KMS-11 (cell line): ENCODE data around the gene XPC.

Source experiments
- H2AFZ ChIP-seq: fragments of 200-600 bp; sonication (generic); 2 replicates; pipeline ENCODE4 v1.6.1; 2016; ENCODE audit warnings: antibody characterized with exemption, mixed run types, low read depth
- H3K27ac ChIP-seq: fragments of 200-600 bp; sonication (generic); 2 replicates; pipeline ENCODE4 v1.6.1; 2016; ENCODE audit warnings: mild to moderate bottlenecking, mixed run types
- H3K27me3 ChIP-seq: fragments of 200-600 bp; sonication (generic); 2 replicates; pipeline ENCODE4 v1.6.1; 2017; ENCODE audit warnings: mild to moderate bottlenecking, low read depth, mixed run types, moderate library complexity; ENCODE audit not compliant: insufficient read depth
- H3K36me3 ChIP-seq: fragments of 200-600 bp; sonication (generic); 2 replicates; pipeline ENCODE4 v1.6.1; 2017; ENCODE audit warnings: mild to moderate bottlenecking, mixed run types; ENCODE audit not compliant: insufficient read depth
- H3K4me1 ChIP-seq: fragments of 200-600 bp; sonication (generic); 2 replicates; pipeline ENCODE4 v1.6.1; 2016; ENCODE audit warnings: mild to moderate bottlenecking, low read depth, mixed run types; ENCODE audit not compliant: poor library complexity, severe bottlenecking
- H3K4me2 ChIP-seq: fragments of 200-600 bp; sonication (generic); 2 replicates; pipeline ENCODE4 v1.7.0; 2016; ENCODE audit warnings: mild to moderate bottlenecking, mixed run types
- H3K4me3 ChIP-seq: fragments of 200-600 bp; sonication (generic); IDR thresholded peaks from 2 replicates; pipeline ENCODE4 v1.6.1; 2017; ENCODE audit warnings: low read depth, low read length, mixed read lengths; ENCODE audit not compliant: insufficient read depth
- H3K79me2 ChIP-seq: fragments of 200-600 bp; sonication (generic); 2 replicates; pipeline ENCODE4 v1.6.1; 2016; ENCODE audit warnings: low read depth, mixed run types; ENCODE audit not compliant: insufficient read depth
- H3K9ac ChIP-seq: fragments of 200-600 bp; sonication (generic); 2 replicates; pipeline ENCODE4 v1.6.1; 2016; ENCODE audit warnings: mild to moderate bottlenecking, mixed run types
- H4K20me1 ChIP-seq: fragments of 200-600 bp; sonication (generic); 2 replicates; pipeline ENCODE4 v1.6.1; 2016; ENCODE audit warnings: mild to moderate bottlenecking, mixed run types; ENCODE audit not compliant: insufficient read depth
- CTCF ChIP-seq: fragments of 200-600 bp; sonication (generic); conservative IDR thresholded peaks from 2 replicates; pipeline ENCODE4 v1.6.1; 2017; ENCODE audit warnings: low read depth, mild to moderate bottlenecking, antibody characterized with exemption, low read length, moderate library complexity, mixed read lengths

The XPC gene

DNA sequence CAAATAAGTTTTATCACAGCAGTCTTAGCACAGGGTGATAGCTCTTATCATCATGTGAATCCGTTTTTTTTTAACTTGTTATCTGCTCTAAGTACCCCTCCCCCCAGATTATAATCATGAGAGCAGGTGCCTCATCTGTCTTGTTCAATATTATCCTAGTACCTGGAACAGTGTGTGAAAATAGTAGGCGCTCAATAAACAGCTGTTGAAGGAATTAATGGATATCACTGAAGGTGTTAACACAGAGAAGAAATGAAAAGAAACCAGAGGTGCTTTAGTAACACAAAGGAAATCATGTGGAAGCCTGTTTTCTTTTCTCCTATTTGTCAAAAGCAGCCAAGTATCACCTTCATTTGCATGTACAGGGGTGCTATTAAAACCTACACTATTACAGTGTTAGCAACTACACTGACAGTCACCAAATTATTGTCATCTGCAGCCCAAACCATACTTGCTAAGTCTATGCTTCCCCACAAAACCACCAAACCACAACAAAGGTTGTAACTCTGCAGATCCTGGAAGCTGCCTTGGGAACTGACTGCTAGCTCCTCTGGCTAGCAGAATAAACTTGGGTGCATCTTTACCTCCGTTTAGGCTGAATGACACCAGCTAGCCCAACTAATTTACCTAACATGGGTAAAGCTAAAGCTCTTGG, 2.9 kb downstream of the XPC start:
- H3K27me3 ChIP-seq = no peaks in the 10 kb centered on the region
- H3K27ac ChIP-seq = peak overlapping the region; percentile 34; the same call in 1 of the 2 replicates
- H2AFZ ChIP-seq = no peak overlapping the region
- TF ChIP-seq CTCF = no peak
- H3K4me3 ChIP-seq = peak overlapping the region; percentile 30
- no peaks in the 10 kb centered on the region for H4K20me1 ChIP-seq
- H3K79me2 ChIP-seq = peaks cover 21% of the 10 kb centered on the region
- H3K4me1 ChIP-seq = peaks cover 52% of the 10 kb centered on the region
- H3K9ac ChIP-seq = no peak overlapping the region
- H3K36me3 ChIP-seq = no peaks in the 10 kb centered on the region
- peak overlapping the region; percentile 71 for H3K4me2 ChIP-seq

DNA sequence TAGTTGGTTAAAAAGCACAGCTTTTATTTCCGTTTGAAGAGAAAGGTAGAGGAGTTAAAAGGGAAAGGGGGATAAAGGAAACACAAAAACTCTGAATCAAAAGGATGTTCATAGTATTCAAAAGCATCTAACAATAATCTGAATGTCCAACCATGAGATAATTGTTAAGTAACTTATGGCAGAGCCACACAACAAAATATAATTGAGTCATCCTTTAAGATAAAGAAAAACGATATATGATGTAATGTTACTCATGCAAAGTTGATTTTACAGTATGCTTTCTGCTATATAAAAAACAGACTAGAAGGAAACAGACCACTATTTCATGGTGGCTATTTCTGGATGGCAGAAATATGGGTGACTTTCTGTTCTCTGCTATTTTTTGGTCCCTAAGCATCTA, 3.9 kb downstream of the XPC start:
- no peak for TF ChIP-seq CTCF
- Histone ChIP-seq H3K4me3 (no peak overlapping the region), H3K4me2 (peak overlapping the region; percentile 71), H3K4me1 (peaks cover 57% of the 10 kb centered on the region), H3K79me2 (peaks cover 16% of the 10 kb centered on the region), H2AFZ (no peak overlapping the region), H3K36me3 (no peaks in the 10 kb centered on the region), H3K27ac (no peak overlapping the region), H4K20me1 (no peaks in the 10 kb centered on the region), H3K27me3 (no peaks in the 10 kb centered on the region), H3K9ac (no peak overlapping the region)

DNA sequence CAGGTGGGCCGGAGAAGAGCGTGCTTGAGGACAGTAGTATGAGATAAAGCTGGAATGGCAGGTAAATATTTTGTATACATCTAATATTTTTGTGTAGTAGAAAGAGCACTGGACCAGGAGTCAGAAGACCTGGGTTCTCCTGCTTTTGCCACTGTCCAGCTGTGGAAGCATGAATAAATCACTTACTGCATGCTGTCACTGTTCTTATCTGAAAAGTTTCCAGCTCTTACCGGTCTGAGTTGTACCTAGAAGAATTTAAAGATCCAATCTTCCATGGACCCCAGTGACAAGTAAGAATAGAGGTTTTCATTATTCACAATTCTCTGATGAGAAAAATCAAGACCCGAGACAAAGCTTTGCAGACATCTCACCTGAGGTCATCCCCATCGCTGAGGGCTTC, 5.9 kb downstream of the XPC start:
- Histone ChIP-seq H3K36me3 (no peaks in the 10 kb centered on the region), H3K4me1 (peaks cover 55% of the 10 kb centered on the region), H3K4me2 (no peak overlapping the region), H3K79me2 (peaks cover 9% of the 10 kb centered on the region; the same call in 1 of the 2 replicates), H3K9ac (no peak overlapping the region), H4K20me1 (no peaks in the 10 kb centered on the region), H3K27ac (no peak overlapping the region), H3K4me3 (no peak overlapping the region), H2AFZ (no peak overlapping the region), H3K27me3 (no peaks in the 10 kb centered on the region)
- no peak for TF ChIP-seq CTCF

DNA sequence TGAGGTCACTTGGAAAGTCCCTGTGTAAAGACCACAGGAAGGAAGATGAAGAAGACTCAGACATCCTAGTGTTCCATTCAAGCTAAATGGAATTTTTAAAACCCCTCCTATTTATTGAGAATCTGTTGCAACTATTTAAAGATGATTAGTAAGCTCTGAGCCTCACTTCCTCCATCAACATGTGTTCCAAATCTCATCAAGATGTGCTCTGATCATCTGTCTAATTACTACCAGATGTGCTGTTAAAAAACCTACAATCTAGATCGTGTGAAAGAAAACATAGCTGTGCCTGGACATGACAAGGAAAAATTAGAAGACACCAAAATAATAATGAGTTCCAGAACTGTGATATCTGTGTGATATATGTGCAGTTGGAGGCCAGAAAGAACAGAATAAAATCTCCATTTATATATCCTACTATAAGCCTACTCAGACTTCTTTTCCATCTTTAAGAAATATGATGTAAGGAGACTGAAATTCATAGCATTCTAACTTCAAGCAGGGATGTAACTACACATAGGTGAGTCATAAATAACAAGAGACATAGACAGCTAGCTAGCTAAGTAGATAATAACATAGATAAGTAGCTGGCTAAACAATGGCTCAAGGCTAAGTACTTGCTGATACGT, 7.8 kb downstream of the XPC start:
- Histone ChIP-seq H3K9ac (no peak overlapping the region), H3K4me2 (no peak overlapping the region), H3K4me3 (no peak overlapping the region), H3K27me3 (no peaks in the 10 kb centered on the region), H3K4me1 (peaks cover 37% of the 10 kb centered on the region), H2AFZ (no peak overlapping the region), H3K27ac (no peak overlapping the region), H3K79me2 (peaks cover 9% of the 10 kb centered on the region; the same call in 1 of the 2 replicates), H3K36me3 (no peaks in the 10 kb centered on the region), H4K20me1 (no peaks in the 10 kb centered on the region)
- no peak for TF ChIP-seq CTCF
